GM12801 (cell line): ENCODE data around the gene LOXHD1.

ENCODE experiments used
- CTCF ChIP-seq: IDR thresholded peaks from one replicate; pipeline ENCODE4 v1.5.1; 2011; ENCODE audit warnings: control low read depth; ENCODE audit not compliant: insufficient read length; ENCODE audit errors: extremely low read depth

Gene LOXHD1

GRCh38 chr18:46668694-46669093 is 11.7 kb upstream of the LOXHD1 start:
- no peak for TF ChIP-seq CTCF

GRCh38 chr18:46668135-46668534 is 11.1 kb upstream of the LOXHD1 start:
- TF ChIP-seq CTCF, result no peak

- no peak for TF ChIP-seq CTCF
These were observed 6.5 kb upstream of the LOXHD1 start for GRCh38 chr18:46663539-46663938.

GRCh38 chr18:46660957-46661749 is 4.1 kb upstream of the LOXHD1 start:
- TF ChIP-seq CTCF, result no peak

- TF ChIP-seq CTCF, result no peak
These were observed 2.5 kb upstream of the LOXHD1 start for GRCh38 chr18:46659484-46659883.

GRCh38 chr18:46656326-46657114 is 500 bp downstream of the LOXHD1 start:
- no peak for TF ChIP-seq CTCF

- no peak for TF ChIP-seq CTCF
These were observed 4.6 kb downstream of the LOXHD1 start for GRCh38 chr18:46652372-46652771.
